Measurements from ENCODE around the gene TLCD3A. TPM values are rescaled to one million over a fixed set of nuclear protein-coding genes. Genes with fewer than 3 reads are reported as not detected.
A peak's percentile ranks its signal among the peaks of the same experiment; 100 is the strongest.
"Not testable (repeated sequence)": the region's sequence is repeated elsewhere in the genome, so short reads cannot be mapped to it uniquely, and the experiment has no call there.

The TLCD3A gene
- total and polyA plus RNA-seq, 2 donors: 5.1 to 7.8 TPM

- H3K4me1 ChIP-seq (ENCODE audit: control insufficient read depth in 2 of 2, insufficient read depth in 2 of 2, low read length in 2 of 2): peaks cover 6 to 8% of the 10 kb centered on the region in 2 donors
- no peaks in the 10 kb centered on the region for H3K27me3 ChIP-seq (ENCODE audit: control insufficient read depth in 2 of 2, insufficient read depth in 1 of 2, low read length in 1 of 2)
- H3K9me3 ChIP-seq (ENCODE audit: control insufficient read depth in 2 of 2, insufficient read depth in 1 of 2, low read length in 1 of 2): no peaks in the 10 kb centered on the region
- H3K36me3 ChIP-seq (ENCODE audit: control insufficient read depth in 2 of 2, insufficient read depth in 2 of 2, low read length in 1 of 2): peaks cover 37 to 49% of the 10 kb centered on the region in 2 donors
- WGBS: 95% methylated on average over 12 of the region's 12 CpGs
- no peak overlapping the region for H3K4me3 ChIP-seq (ENCODE audit: low read length in 2 of 2)
- H3K27ac ChIP-seq (ENCODE audit: low read depth in 1 of 2, low read length in 1 of 2): no peak overlapping the region
- no peak for DNase-seq (ENCODE audit: low read depth in 6 of 9, low spot score in 9 of 9)
Measured at GRCh38 chr17:787641-788221, 55.3 kb downstream of the TLCD3A start.

GRCh38 chr17:788551-788950, 56.2 kb downstream of the TLCD3A start:
- WGBS: 95% methylated on average over 4 of the region's 4 CpGs
- H3K36me3 ChIP-seq (ENCODE audit: control insufficient read depth in 2 of 2, insufficient read depth in 2 of 2, low read length in 1 of 2): peaks cover 42 to 49% of the 10 kb centered on the region in 2 donors
- H3K27me3 ChIP-seq (ENCODE audit: control insufficient read depth in 2 of 2, insufficient read depth in 1 of 2, low read length in 1 of 2): no peaks in the 10 kb centered on the region
- H3K4me1 ChIP-seq (ENCODE audit: control insufficient read depth in 2 of 2, insufficient read depth in 2 of 2, low read length in 2 of 2): peaks cover 0 to 3% of the 10 kb centered on the region in 2 donors
- H3K4me3 ChIP-seq (ENCODE audit: low read length in 2 of 2): no peak overlapping the region
- DNase-seq (ENCODE audit: low read depth in 6 of 9, low spot score in 9 of 9): no peak
- no peak overlapping the region for H3K27ac ChIP-seq (ENCODE audit: low read depth in 1 of 2, low read length in 1 of 2)
- no peaks in the 10 kb centered on the region for H3K9me3 ChIP-seq (ENCODE audit: control insufficient read depth in 2 of 2, insufficient read depth in 1 of 2, low read length in 1 of 2)

- no peaks in the 10 kb centered on the region for H3K9me3 ChIP-seq (ENCODE audit: control insufficient read depth in 2 of 2, insufficient read depth in 1 of 2, low read length in 1 of 2)
- no peak overlapping the region for H3K4me3 ChIP-seq (ENCODE audit: low read length in 2 of 2)
- H3K27ac ChIP-seq (ENCODE audit: low read depth in 1 of 2, low read length in 1 of 2): peak overlapping the region; percentile 2 to 48
- H3K36me3 ChIP-seq (ENCODE audit: control insufficient read depth in 2 of 2, insufficient read depth in 2 of 2, low read length in 1 of 2): peaks cover 44 to 49% of the 10 kb centered on the region in 2 donors
- no peak for DNase-seq (ENCODE audit: low read depth in 6 of 9, low spot score in 9 of 9)
- 95% methylated on average over 14 of the region's 14 CpGs for WGBS
- H3K27me3 ChIP-seq (ENCODE audit: control insufficient read depth in 2 of 2, insufficient read depth in 1 of 2, low read length in 1 of 2): no peaks in the 10 kb centered on the region
- peaks cover 0 to 5% of the 10 kb centered on the region in 2 donors for H3K4me1 ChIP-seq (ENCODE audit: control insufficient read depth in 2 of 2, insufficient read depth in 2 of 2, low read length in 2 of 2)
Measured at GRCh38 chr17:789160-789840, 56.9 kb downstream of the TLCD3A start.

GRCh38 chr17:789931-790873, 57.8 kb downstream of the TLCD3A start:
- not testable (repeated sequence) for H3K4me1 ChIP-seq (ENCODE audit: control insufficient read depth in 2 of 2, insufficient read depth in 2 of 2, low read length in 2 of 2); H3K4me3 ChIP-seq (ENCODE audit: low read length in 2 of 2); H3K27me3 ChIP-seq (ENCODE audit: control insufficient read depth in 2 of 2, insufficient read depth in 1 of 2, low read length in 1 of 2); H3K9me3 ChIP-seq (ENCODE audit: control insufficient read depth in 2 of 2, insufficient read depth in 1 of 2, low read length in 1 of 2)
- Histone ChIP-seq H3K36me3 (ENCODE audit: control insufficient read depth in 2 of 2, insufficient read depth in 2 of 2, low read length in 1 of 2) (peaks cover 44% of the 10 kb centered on the region in 2 donors), H3K27ac (ENCODE audit: low read depth in 1 of 2, low read length in 1 of 2) (peak overlapping the region; percentile 17 to 48)
- DNase-seq (ENCODE audit: low read depth in 6 of 9, low spot score in 9 of 9): peak in 2 of 9 donors; percentile 12 to 18
- 94% methylated on average over 33 of the region's 38 CpGs for WGBS

GRCh38 chr17:790874-791247, 58.5 kb downstream of the TLCD3A start:
- H3K9me3 ChIP-seq (ENCODE audit: control insufficient read depth in 2 of 2, insufficient read depth in 1 of 2, low read length in 1 of 2); H3K4me3 ChIP-seq (ENCODE audit: low read length in 2 of 2); H3K4me1 ChIP-seq (ENCODE audit: control insufficient read depth in 2 of 2, insufficient read depth in 2 of 2, low read length in 2 of 2); DNase-seq (ENCODE audit: low read depth in 6 of 9, low spot score in 9 of 9); H3K27ac ChIP-seq (ENCODE audit: low read depth in 1 of 2, low read length in 1 of 2); H3K27me3 ChIP-seq (ENCODE audit: control insufficient read depth in 2 of 2, insufficient read depth in 1 of 2, low read length in 1 of 2): not testable (repeated sequence)
- peaks cover 44 to 46% of the 10 kb centered on the region in 2 donors for H3K36me3 ChIP-seq (ENCODE audit: control insufficient read depth in 2 of 2, insufficient read depth in 2 of 2, low read length in 1 of 2)
- WGBS: 98% methylated on average over 10 of the region's 12 CpGs

- Histone ChIP-seq H3K27ac (ENCODE audit: low read depth in 1 of 2, low read length in 1 of 2) (no peak overlapping the region), H3K4me1 (ENCODE audit: control insufficient read depth in 2 of 2, insufficient read depth in 2 of 2, low read length in 2 of 2) (peaks cover 0 to 5% of the 10 kb centered on the region in 2 donors)
- WGBS: 97% methylated on average over 19 of the region's 19 CpGs
Measured at GRCh38 chr17:791829-792228, 59.4 kb downstream of the TLCD3A start.

GRCh38 chr17:792277-792676, 59.9 kb downstream of the TLCD3A start:
- Histone ChIP-seq H3K4me3 (ENCODE audit: low read length in 2 of 2) (no peak overlapping the region), H3K9me3 (ENCODE audit: control insufficient read depth in 2 of 2, insufficient read depth in 1 of 2, low read length in 1 of 2) (no peaks in the 10 kb centered on the region), H3K36me3 (ENCODE audit: control insufficient read depth in 2 of 2, insufficient read depth in 2 of 2, low read length in 1 of 2) (peaks cover 41 to 44% of the 10 kb centered on the region in 2 donors), H3K4me1 (ENCODE audit: control insufficient read depth in 2 of 2, insufficient read depth in 2 of 2, low read length in 2 of 2) (peaks cover 0 to 5% of the 10 kb centered on the region in 2 donors), H3K27ac (ENCODE audit: low read depth in 1 of 2, low read length in 1 of 2) (no peak overlapping the region), H3K27me3 (ENCODE audit: control insufficient read depth in 2 of 2, insufficient read depth in 1 of 2, low read length in 1 of 2) (no peaks in the 10 kb centered on the region)
- no peak for DNase-seq (ENCODE audit: low read depth in 6 of 9, low spot score in 9 of 9)
- WGBS: 95% methylated on average over 9 of the region's 9 CpGs

More at GRCh38 chr17:791829-792228, 59.4 kb downstream of the TLCD3A start:
- Histone ChIP-seq H3K4me3 (ENCODE audit: low read length in 2 of 2) (no peak overlapping the region), H3K36me3 (ENCODE audit: control insufficient read depth in 2 of 2, insufficient read depth in 2 of 2, low read length in 1 of 2) (peaks cover 42 to 44% of the 10 kb centered on the region in 2 donors), H3K9me3 (ENCODE audit: control insufficient read depth in 2 of 2, insufficient read depth in 1 of 2, low read length in 1 of 2) (no peaks in the 10 kb centered on the region), H3K27me3 (ENCODE audit: control insufficient read depth in 2 of 2, insufficient read depth in 1 of 2, low read length in 1 of 2) (no peaks in the 10 kb centered on the region)
- DNase-seq (ENCODE audit: low read depth in 6 of 9, low spot score in 9 of 9): no peak
